Mammary epithelial cell (primary cell): Measurements from ENCODE around the gene CABS1.

ENCODE experiments used
- CTCF ChIP-seq, 2 donors: IDR thresholded peaks in 1 of 2; conservative IDR thresholded peaks in 1 of 2; 2 replicates each; pipeline ENCODE4 v1.5.1; 2011 to 2012; ENCODE audit warnings: inconsistent platforms in 2 of 2, low read length in 2 of 2, mild to moderate bottlenecking in 2 of 2, control low read depth in 1 of 2, low read depth in 1 of 2; ENCODE audit not compliant: insufficient read depth in 1 of 2; ENCODE audit errors: extremely low read depth in 1 of 2
- EZH2 ChIP-seq: IDR thresholded peaks from 2 replicates; pipeline ENCODE4 v1.6.1; 2012; ENCODE audit warnings: low read length, inconsistent platforms, borderline replicate concordance

- TF ChIP-seq CTCF (conservative IDR thresholded peaks at IDR 0.05 in 1 of 2, IDR thresholded peaks at IDR 0.05 in 1 of 2; ENCODE audit: extremely low read depth in 1 of 2, insufficient read depth in 1 of 2, low read depth in 1 of 2, low read length in 2 of 2) (no peak), EZH2 (no peak)
Observed at GRCh38 chr4:70306076-70306475, 28.7 kb upstream of the CABS1 start.
